Astrocyte of the spinal cord (primary cell): ENCODE measurements around the gene UVRAG.
A peak's percentile ranks its signal among the peaks of the same experiment; 100 is the strongest.

Experiments used
- DNase-seq: peaks from one replicate; pipeline ENCODE4 v3.0.0; 2011; ENCODE audit warnings: low read depth, low spot score
- H3K4me3 ChIP-seq: 2 replicates; pipeline ENCODE4 v1.5.1; 2011; ENCODE audit warnings: low read depth, mild to moderate bottlenecking, low read length, moderate library complexity
- in situ Hi-C: cut with HindIII; loops from 2 replicates; pipeline ENCODE4 v1.10.0; 2017; ENCODE audit warnings: low sequenced_read_pairs
- TF ChIP-seq, protein P1 (sequence below): IDR thresholded peaks from 2 replicates; pipeline ENCODE4 v1.5.1; 2012; ENCODE audit warnings: low read depth, mild to moderate bottlenecking, low read length, inconsistent platforms

Gene UVRAG

DNA sequence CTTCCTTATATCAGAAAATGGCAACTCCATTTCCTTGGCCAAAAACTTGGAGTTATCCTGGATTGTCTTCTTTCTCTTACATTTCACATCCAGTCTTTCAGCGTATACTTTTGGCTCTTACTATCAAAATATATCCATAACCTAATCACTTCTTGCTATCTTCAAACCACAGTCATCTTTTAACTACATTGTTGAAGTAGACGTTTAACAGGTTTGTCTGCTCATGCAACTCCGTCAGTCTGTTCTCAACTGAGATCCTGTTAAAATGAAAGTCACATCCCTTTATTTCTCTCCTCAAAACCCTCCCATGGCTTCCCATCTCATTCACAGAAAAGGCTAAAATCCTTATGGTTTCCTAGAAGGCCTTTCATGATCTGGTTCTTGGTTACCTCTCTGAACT, 41.9 kb downstream of the UVRAG start:
- in situ Hi-C loops: no loop called here
- no peak overlapping the region for H3K4me3 ChIP-seq
- no peak for DNase-seq
- TF ChIP-seq, protein P1, sequence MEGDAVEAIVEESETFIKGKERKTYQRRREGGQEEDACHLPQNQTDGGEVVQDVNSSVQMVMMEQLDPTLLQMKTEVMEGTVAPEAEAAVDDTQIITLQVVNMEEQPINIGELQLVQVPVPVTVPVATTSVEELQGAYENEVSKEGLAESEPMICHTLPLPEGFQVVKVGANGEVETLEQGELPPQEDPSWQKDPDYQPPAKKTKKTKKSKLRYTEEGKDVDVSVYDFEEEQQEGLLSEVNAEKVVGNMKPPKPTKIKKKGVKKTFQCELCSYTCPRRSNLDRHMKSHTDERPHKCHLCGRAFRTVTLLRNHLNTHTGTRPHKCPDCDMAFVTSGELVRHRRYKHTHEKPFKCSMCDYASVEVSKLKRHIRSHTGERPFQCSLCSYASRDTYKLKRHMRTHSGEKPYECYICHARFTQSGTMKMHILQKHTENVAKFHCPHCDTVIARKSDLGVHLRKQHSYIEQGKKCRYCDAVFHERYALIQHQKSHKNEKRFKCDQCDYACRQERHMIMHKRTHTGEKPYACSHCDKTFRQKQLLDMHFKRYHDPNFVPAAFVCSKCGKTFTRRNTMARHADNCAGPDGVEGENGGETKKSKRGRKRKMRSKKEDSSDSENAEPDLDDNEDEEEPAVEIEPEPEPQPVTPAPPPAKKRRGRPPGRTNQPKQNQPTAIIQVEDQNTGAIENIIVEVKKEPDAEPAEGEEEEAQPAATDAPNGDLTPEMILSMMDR: no peak

DNA sequence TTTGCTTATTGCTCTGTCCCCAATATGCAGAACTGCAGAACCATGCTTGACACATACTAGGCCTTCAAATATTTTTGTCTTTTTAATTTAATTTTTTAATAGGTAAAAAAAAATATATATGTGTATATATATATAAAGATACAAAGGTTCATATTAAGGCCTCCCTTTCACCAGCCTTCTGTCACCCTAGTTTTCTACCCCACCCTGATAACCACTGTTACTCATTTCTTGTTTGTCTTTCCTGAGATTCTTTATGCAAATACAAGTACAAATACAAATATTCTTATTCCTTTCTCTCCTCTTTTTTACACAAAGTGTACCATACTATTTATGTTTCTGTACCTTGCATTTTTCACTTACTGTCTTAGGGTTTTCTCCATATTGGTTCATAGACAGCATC, 43.0 kb downstream of the UVRAG start:
- TF ChIP-seq, protein P1: no peak
- in situ Hi-C loops: no loop called here
- DNase-seq: no peak
- no peak overlapping the region for H3K4me3 ChIP-seq

DNA sequence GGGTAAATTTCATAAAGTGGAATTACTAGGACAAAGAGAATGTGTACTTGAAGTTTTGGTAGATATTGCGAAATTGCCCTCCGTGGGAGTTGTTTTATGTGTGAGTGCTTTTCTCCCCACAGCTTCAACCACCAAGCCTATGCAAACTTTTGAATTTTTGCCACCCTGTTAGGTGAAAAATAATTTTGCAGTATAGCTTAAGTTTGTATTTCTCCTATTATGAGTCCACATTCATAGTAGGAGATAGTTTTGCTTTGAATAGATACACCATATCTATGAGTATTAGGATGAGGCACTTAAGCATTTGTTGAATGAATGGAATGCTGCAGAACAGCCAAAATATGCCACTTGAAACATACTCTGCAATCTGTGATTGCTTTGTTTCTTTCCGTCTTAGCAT, 43.6 kb downstream of the UVRAG start:
- H3K4me3 ChIP-seq: no peak overlapping the region
- in situ Hi-C loops: no loop called here
- DNase-seq: peak; percentile 23
- TF ChIP-seq, protein P1: no peak

DNA sequence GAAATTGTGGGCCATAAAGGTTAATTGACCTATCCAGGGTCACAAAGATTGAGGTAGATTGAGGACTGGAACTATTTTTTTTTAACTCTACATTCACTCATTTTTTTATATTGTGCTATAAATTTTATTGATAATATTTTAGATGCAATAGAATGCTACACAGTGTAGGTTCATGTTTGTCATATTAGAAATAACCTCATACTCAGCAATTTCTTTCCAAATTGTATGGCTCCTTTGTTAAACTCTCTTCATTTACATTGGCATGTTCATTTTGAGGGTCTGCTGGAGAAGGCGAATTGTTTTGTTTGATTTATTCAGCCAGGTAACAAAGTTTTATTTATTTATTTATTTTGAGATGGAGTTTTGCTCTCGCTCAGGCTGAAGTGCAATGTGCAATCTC, 44.6 kb downstream of the UVRAG start:
- no peak for DNase-seq
- H3K4me3 ChIP-seq: no peak overlapping the region
- TF ChIP-seq, protein P1: no peak
- in situ Hi-C loops: no loop called here

DNA sequence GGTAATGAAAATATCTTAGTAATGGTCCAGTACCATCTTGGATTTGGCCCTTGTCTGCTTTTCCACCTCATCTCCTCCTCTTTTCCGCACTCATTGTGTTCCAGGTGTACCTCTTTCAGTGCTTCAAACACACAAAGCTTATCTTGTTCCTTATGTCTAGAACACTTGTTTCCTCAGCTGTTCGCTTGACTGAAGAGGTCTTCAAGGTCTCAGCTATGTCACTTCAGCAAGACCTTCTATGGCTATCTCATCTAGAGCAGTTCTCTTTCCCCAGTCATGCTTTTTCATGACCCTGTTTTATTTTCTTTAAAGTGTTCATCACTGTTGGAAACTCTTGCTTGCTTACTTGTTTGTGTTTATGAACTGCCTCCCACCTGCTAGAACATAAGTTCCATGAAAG, 47.4 kb downstream of the UVRAG start:
- no peak for DNase-seq
- in situ Hi-C loops: no loop called here
- TF ChIP-seq, protein P1: no peak
- no peak overlapping the region for H3K4me3 ChIP-seq

DNA sequence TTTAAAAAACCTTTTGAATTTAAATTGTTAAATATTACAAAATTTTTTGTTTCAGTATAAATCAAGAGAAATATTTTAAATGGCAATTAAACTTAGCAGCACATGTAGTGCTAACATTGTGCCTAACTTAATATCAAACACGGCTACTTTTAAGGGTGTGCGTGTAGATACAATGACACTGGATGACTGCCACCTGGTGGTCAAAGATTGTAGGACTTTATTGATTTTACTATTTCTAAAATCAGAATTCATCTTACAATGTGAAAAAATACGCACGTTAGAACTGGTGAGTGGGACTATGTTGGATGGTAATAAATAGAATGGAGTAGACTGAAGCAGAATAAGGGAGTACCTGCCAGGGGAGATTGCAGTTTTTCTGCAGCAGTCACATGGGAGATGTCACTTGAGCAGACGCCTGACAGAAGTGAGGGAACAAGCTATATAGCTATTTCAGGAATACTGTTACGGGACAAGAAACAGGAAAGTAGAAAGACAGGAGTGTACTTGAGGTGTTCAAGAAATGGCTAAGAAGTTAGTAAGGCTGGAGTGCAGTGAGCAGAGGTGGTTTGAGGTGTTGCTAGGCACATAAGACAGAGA, 52.9 kb downstream of the UVRAG start:
- DNase-seq: peak; percentile 60
- TF ChIP-seq, protein P1: peak; percentile 61
- in situ Hi-C loops: no loop called here
- no peak overlapping the region for H3K4me3 ChIP-seq

DNA sequence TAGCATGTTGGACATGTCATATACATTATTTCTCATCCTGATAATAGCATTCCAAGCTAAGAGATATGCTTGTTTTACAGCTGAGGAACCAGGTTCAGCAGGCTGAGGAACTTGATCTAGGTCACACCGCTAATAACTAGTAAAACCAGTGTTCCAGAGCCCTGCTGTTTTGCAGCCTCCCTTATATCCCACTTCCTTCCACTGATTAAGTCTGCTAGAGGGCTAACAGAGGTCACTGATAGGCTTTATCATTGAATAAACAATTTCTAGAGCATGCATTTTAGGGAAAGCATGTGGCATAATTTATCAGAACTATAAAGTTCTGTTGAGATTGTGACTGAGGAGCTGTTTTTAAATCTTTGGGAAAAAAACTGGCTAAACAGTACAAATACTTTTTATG, 54.0 kb downstream of the UVRAG start:
- in situ Hi-C loops: no loop called here
- no peak overlapping the region for H3K4me3 ChIP-seq
- TF ChIP-seq, protein P1: no peak
- DNase-seq: no peak
